ENCODE results near the gene RNASE1.

The RNASE1 gene

DNA sequence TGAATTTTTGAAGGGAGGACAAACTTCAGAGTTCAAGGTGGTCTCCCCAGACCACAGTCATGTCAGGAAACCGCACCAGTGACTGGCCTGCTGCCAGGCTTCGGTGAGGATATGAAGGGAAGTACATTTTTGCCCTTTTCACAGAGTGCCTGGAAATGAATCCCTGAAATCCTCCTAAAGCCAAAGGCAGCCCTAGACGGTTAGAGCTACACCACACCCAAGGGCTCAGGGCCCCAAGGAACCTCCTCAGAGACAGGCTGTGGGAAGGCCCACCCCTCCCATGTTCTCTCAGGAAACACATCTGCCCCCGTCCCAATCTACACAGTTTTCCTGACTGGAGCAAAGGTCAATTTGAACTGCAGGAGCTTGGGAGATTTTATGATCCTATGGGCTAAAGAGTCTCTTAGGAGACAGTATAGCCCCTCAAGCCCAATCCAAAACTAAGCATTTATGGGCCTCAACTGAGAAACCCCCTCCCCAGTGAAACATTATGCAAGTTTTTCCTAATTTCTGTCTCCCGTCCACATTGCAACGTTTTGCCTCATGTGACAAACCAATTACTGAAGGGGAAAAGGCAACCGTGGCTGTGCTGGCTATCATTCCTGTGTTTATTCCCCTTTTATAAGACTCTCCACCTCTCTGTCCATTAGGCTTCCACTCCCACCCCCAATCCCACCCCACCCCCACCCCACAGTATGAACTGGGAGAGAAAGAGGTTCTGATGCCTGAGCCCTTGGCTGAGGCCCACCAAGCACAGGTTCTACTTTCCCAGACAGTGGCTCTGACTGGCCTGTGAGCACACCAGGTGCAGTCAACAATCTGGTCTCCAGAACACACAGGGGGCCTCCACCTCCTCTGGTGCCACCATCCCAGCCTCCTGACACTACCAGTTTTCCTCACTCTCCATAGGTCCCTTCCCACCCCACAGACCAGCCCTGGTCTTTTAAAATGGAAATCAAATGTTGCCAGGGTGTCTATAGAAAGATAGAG lies 9.6 kb upstream of the RNASE1 start:
- H3K79me2 ChIP-seq (ENCODE audit: low read length): no peaks in the 10 kb centered on the region
- H3K4me3 ChIP-seq (ENCODE audit: low read length): no peak overlapping the region
- no peak overlapping the region for H3K27ac ChIP-seq (ENCODE audit: low read length)
- H3K4me2 ChIP-seq (ENCODE audit: low read length): no peak overlapping the region
- TF ChIP-seq EZH2phosphoT487 (IDR thresholded peaks at IDR 0.05; ENCODE audit: low read depth): no peak
- TF ChIP-seq, protein P1, sequence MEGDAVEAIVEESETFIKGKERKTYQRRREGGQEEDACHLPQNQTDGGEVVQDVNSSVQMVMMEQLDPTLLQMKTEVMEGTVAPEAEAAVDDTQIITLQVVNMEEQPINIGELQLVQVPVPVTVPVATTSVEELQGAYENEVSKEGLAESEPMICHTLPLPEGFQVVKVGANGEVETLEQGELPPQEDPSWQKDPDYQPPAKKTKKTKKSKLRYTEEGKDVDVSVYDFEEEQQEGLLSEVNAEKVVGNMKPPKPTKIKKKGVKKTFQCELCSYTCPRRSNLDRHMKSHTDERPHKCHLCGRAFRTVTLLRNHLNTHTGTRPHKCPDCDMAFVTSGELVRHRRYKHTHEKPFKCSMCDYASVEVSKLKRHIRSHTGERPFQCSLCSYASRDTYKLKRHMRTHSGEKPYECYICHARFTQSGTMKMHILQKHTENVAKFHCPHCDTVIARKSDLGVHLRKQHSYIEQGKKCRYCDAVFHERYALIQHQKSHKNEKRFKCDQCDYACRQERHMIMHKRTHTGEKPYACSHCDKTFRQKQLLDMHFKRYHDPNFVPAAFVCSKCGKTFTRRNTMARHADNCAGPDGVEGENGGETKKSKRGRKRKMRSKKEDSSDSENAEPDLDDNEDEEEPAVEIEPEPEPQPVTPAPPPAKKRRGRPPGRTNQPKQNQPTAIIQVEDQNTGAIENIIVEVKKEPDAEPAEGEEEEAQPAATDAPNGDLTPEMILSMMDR (IDR thresholded peaks at IDR 0.05; ENCODE audit: low read depth, low read length): no peak
- H4K20me1 ChIP-seq (ENCODE audit: insufficient read depth, low read length): no peaks in the 10 kb centered on the region
- no peaks in the 10 kb centered on the region for H3K36me3 ChIP-seq (replicated peaks; ENCODE audit: low read depth, low read length)
- peaks cover 7% of the 10 kb centered on the region; the same call in 1 of the 2 replicates for H3K27me3 ChIP-seq (ENCODE audit: low read depth, low read length)
- H2AFZ ChIP-seq (ENCODE audit: low read depth, low read length): no peak overlapping the region
- no peak overlapping the region for H3K9ac ChIP-seq (ENCODE audit: low read length)
- H3K4me1 ChIP-seq (ENCODE audit: low read length): peaks cover 18% of the 10 kb centered on the region
- H3K9me3 ChIP-seq (ENCODE audit: insufficient read depth, low read length): no peaks in the 10 kb centered on the region

DNA sequence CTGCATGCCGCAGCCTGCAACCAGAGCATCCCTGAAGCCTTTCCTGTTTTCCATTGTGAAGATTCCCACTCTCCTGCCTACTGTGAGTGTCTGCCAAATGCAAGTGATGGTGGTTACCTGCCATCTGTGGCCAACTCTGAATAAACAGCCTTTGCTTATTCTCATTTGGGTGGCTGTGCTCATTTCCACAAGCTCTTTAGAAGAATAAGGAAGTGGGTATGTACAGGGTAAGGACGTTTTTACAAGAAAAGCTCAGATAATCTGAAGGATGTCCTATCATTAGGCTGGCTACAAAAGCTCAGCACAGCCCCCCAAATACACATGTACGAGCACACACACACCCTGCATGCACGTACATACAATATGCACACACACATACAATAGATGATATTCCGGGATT lies 7.3 kb upstream of the RNASE1 start:
- Histone ChIP-seq H3K36me3 (replicated peaks; ENCODE audit: low read depth, low read length) (no peaks in the 10 kb centered on the region), H3K79me2 (ENCODE audit: low read length) (no peaks in the 10 kb centered on the region), H3K9ac (ENCODE audit: low read length) (no peak overlapping the region), H3K27ac (ENCODE audit: low read length) (no peak overlapping the region), H4K20me1 (ENCODE audit: insufficient read depth, low read length) (no peaks in the 10 kb centered on the region), H3K4me3 (ENCODE audit: low read length) (no peak overlapping the region), H3K27me3 (ENCODE audit: low read depth, low read length) (peaks cover 7% of the 10 kb centered on the region; the same call in 1 of the 2 replicates), H3K4me2 (ENCODE audit: low read length) (peak overlapping the region; percentile 24), H2AFZ (ENCODE audit: low read depth, low read length) (no peak overlapping the region), H3K4me1 (ENCODE audit: low read length) (peaks cover 7% of the 10 kb centered on the region), H3K9me3 (ENCODE audit: insufficient read depth, low read length) (no peaks in the 10 kb centered on the region)
- TF ChIP-seq, protein P1 (IDR thresholded peaks at IDR 0.05; ENCODE audit: low read depth, low read length): no peak
- TF ChIP-seq EZH2phosphoT487 (IDR thresholded peaks at IDR 0.05; ENCODE audit: low read depth): no peak

DNA sequence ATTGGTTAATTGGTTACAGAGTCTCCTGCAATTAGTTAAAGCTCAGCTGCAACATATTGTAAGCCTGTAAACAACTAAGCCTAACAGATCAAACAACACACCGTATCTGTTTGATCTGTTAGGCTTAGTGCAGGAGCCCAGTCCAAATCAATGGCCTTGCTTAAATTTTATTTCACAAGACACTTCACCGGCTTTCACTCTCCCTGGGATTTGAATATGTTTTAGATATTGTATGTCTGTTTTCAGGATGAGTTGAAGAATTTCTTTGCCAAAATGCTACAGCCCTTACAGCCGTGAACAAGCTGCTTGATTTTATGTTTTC lies 5.5 kb upstream of the RNASE1 start:
- no peak overlapping the region for H2AFZ ChIP-seq (ENCODE audit: low read depth, low read length)
- H3K27ac ChIP-seq (ENCODE audit: low read length): no peak overlapping the region
- no peak overlapping the region for H3K9ac ChIP-seq (ENCODE audit: low read length)
- peaks cover 7% of the 10 kb centered on the region; the same call in 1 of the 2 replicates for H3K27me3 ChIP-seq (ENCODE audit: low read depth, low read length)
- H4K20me1 ChIP-seq (ENCODE audit: insufficient read depth, low read length): no peaks in the 10 kb centered on the region
- no peak overlapping the region for H3K4me3 ChIP-seq (ENCODE audit: low read length)
- no peaks in the 10 kb centered on the region for H3K79me2 ChIP-seq (ENCODE audit: low read length)
- no peaks in the 10 kb centered on the region for H3K36me3 ChIP-seq (replicated peaks; ENCODE audit: low read depth, low read length)
- no peak overlapping the region for H3K4me2 ChIP-seq (ENCODE audit: low read length)
- TF ChIP-seq, protein P1 (IDR thresholded peaks at IDR 0.05; ENCODE audit: low read depth, low read length): no peak
- TF ChIP-seq EZH2phosphoT487 (IDR thresholded peaks at IDR 0.05; ENCODE audit: low read depth): no peak
- no peaks in the 10 kb centered on the region for H3K9me3 ChIP-seq (ENCODE audit: insufficient read depth, low read length)
- H3K4me1 ChIP-seq (ENCODE audit: low read length): peaks cover 7% of the 10 kb centered on the region

DNA sequence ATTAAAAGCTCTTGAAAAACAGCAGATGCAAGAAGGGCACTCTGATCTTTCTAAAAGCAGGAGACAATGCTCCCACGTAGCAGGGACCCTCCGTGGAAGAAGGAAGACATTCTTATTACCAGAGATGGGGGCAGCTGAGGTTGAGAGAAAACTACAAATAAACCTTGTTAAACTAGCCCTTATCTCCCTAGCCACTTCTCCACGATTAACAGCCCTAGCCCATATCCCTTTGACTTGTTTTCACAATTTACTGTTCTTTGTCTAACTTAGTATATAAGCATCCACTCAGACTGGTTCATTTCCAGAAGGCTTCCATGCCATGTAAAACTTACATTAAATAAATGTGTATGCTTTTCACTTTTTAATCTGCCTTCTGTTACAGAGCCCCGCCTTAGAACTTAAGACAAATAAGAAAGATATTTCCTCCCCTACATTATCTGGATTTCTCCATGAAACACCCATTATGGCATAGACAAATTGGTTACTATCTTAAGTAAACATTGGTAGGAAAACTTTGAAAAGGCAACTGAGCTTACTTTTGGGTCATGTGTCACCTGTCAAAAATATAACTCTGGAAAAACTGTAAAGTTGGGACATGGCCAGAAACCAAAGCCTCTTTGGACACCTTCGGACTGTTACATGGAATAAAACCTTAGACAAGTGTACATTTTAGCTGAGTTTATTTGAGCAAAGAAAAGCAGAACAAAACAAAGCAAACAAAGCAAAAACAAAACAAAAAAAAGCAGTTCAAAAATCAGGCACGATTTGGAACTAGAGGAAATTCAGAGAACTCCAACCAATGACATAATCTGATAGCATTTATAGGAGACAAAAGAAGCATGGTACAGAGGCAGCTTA lies 4.9 kb upstream of the RNASE1 start:
- Histone ChIP-seq H3K27ac (ENCODE audit: low read length) (no peak overlapping the region), H3K4me3 (ENCODE audit: low read length) (no peak overlapping the region), H3K4me1 (ENCODE audit: low read length) (peaks cover 7% of the 10 kb centered on the region), H3K9ac (ENCODE audit: low read length) (no peak overlapping the region), H3K27me3 (ENCODE audit: low read depth, low read length) (peaks cover 7% of the 10 kb centered on the region; the same call in 1 of the 2 replicates), H2AFZ (ENCODE audit: low read depth, low read length) (no peak overlapping the region), H3K79me2 (ENCODE audit: low read length) (no peaks in the 10 kb centered on the region), H3K4me2 (ENCODE audit: low read length) (no peak overlapping the region), H3K9me3 (ENCODE audit: insufficient read depth, low read length) (no peaks in the 10 kb centered on the region), H4K20me1 (ENCODE audit: insufficient read depth, low read length) (no peaks in the 10 kb centered on the region), H3K36me3 (replicated peaks; ENCODE audit: low read depth, low read length) (no peaks in the 10 kb centered on the region)
- TF ChIP-seq, protein P1 (IDR thresholded peaks at IDR 0.05; ENCODE audit: low read depth, low read length): no peak
- TF ChIP-seq EZH2phosphoT487 (IDR thresholded peaks at IDR 0.05; ENCODE audit: low read depth): no peak

All from OCI-LY3 (cell line).